SKM-1 (cell line): Measurements from ENCODE around the gene SLC2A10.
"Not testable (repeated sequence)": the region's sequence is repeated elsewhere in the genome, so short reads cannot be mapped to it uniquely, and the experiment has no call there.

ENCODE experiments used
- DNase-seq: peaks from one replicate; lab custom pipeline; 2025; ENCODE audit not compliant: unreplicated experiment; lab: John Stamatoyannopoulos, UW

The SLC2A10 gene

GRCh38 chr20:46709459-46710152, at the start of gene SLC2A10:
Gene SLC2A10 (plus strand): TSS chr20:46709649. CDS start chr20:46709737, 88 bp downstream.
- DNase-seq = no peak

GRCh38 chr20:46660487-46660886, 49.0 kb upstream of the SLC2A10 start:
- no peak for DNase-seq

DNA sequence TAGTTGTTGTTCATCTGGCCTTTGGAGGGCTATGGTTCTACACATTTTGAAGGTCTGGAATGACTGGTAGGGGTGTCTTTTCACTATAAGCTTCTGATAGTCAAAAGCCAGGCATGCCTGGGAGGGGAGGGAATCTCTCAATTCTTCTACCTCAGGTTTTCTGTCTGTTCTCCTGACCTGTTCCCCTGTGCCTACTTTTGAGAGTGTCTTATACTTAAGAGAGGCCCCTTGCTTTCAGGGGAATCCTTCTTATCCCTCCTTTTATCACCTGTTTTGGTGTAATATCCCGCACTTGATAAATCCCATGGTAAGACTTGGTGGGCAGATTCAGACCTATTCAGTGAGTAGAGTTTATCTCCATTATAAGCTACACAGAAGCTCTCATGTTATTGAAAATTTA, 47.8 kb upstream of the SLC2A10 start:
- DNase-seq = no peak

DNA sequence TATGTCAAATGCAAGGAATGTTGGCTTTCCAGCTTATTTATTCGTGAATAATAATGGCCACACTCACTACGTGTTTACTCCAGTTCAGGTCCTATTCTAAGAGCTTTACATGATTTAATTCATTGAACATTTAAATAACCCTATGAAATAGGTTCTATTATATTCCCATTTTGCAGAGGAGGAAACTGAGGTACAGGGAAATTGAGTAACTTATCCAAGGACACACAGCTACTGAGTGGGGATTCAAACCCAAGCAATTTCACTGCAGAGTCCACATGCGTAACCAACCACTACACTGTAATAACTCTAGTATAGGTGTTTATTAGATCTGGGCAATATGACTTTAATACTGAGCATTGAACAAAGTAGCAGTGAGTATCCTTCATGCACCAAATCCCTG, 45.9 kb upstream of the SLC2A10 start:
- no peak for DNase-seq

- DNase-seq = no peak
These were observed 43.8 kb upstream of the SLC2A10 start for GRCh38 chr20:46665602-46666001.

GRCh38 chr20:46666306-46666705, 43.1 kb upstream of the SLC2A10 start:
- DNase-seq = no peak

DNA sequence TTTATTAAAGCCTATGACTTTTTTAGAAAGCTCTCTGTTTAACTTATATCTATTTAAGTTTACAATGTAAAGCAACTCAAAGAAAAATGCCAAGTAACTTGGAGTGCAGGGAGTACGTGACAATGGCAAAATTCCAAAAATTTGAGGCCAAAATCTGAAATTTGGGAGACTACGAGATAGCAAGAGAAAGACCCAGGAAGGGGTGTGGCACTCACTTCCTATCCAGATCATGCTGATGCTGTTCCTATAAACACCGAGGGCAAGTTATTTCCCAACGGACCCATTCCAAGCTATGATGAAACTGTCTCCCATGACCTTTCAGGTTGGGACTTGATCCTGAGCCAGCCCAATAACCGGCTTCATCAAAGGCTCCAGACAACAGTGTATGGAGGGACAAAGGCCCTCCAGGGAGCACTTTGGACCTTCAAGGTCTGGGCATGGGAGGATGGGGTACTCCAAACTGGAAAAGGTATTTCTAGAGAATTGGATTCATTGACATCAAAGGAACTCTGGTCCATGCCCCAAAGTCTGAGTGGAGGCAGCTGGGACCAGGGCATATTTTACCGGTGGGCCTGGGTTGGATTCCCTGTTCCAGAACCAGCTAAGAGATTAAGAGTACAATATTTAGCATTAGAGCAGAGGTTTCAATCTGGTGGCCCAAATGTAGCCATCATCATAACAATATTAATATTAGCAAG, 42.5 kb upstream of the SLC2A10 start:
- no peak for DNase-seq

DNA sequence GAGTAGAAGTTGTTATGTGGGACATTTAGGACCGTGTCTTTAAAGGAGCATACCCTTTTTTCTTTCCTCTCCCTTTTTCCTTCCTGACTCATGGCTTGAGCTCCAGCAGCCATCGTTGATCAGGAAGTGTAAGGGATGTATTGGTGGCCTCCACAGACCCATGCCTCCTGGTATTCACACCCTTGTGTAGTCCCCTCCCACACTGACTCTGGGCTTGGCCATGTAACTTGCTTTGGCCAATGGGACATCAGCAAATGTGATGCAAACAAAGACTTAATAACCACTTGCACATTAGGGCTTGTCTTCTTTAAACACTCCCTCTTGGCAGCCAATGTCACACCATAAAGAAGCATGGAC, 39.2 kb upstream of the SLC2A10 start:
- DNase-seq = no peak

- no peak for DNase-seq
These were observed 38.6 kb upstream of the SLC2A10 start for GRCh38 chr20:46670585-46671584.

- DNase-seq = no peak
These were observed 37.4 kb upstream of the SLC2A10 start for GRCh38 chr20:46671866-46672542.

- DNase-seq = no peak
These were observed 36.8 kb upstream of the SLC2A10 start for GRCh38 chr20:46672543-46673148.

DNA sequence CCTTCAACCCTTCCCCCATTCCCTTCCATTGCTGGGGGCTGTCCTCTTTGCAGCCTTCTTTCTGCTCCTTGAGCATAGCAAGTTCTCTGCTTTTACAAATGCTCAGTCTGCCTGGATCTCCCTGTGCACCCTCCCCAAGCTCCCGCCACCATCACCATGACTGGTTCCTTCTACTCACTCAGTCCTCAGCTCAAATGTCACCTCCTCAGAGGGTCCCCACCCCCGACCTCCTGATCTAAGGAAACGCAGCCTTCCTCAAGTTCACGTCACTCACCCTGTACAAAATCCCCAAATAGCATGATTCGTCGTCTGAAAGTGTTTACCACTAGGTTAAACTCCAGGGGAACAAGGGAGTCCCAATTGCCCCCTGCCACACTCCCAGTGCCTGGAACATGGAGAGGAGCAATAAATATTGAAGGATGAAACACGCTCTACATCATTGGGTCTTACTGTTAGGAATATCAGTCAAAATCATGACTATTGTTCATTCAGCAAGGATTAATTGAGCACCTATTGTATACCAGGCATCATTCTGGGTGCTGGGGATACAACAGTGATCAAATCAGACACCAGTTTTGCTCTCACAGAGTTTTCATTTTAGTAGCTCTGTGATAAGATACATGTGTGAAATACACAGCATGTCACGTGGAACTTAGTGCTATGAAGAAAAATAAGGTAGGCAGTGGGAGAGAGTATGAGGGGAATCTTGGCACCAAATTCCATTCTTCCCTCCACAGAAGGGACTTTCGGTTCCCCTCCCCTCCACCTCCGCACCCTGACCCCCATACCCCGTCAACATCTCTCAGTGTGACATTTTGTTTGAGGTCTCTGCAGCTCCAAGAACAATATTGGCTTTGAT, 35.8 kb upstream of the SLC2A10 start:
- no peak for DNase-seq

GRCh38 chr20:46674253-46675083, 35.0 kb upstream of the SLC2A10 start:
- no peak for DNase-seq

GRCh38 chr20:46676649-46677316, 32.7 kb upstream of the SLC2A10 start:
- not testable (repeated sequence) for DNase-seq

DNA sequence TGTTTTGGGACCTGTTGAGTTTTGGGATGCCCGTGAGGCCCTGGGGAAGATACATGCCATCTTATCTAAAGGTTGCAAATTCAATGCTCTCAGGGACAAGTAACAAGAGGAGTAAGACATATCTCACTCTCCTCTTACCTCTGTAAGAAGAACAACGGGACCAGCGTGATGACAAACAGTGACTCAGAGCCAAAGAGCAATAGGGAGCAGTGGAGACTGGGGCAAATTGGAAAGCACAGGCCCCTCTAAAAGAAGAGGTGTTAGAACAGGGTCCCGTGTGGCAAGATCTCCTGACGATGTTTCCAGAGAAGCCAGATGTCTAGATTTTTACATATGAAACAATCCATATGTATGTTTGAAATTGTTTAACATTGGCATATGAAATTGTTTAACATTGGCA, 31.8 kb upstream of the SLC2A10 start:
- no peak for DNase-seq

- no peak for DNase-seq
These were observed 30.9 kb upstream of the SLC2A10 start for GRCh38 chr20:46678516-46678915.

DNA sequence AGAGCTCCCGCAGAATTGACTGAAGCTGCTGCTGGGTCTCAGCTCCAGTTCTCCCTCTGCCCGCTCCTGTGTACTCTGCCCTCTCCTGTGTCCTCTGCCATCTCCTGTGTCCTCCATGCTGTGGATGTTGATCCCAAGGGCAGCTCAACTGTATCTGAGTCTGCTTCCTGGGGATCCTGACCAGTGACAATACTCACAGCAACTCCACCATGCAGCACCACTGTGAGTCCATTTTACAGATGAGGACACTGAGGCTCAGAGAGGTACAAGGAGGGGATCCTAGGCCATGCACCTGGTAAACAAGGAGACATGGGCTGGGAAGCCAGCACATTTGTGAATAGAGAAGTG, 28.8 kb upstream of the SLC2A10 start:
- DNase-seq = no peak
